Panc1 (cell line): ENCODE measurements around the gene NTNG1. TPM values are rescaled to one million over a fixed set of nuclear protein-coding genes. Genes with fewer than 3 reads are reported as not detected.

ENCODE experiments used
- ATAC-seq: fragments of 200-7000 bp; cut with Tn5 transposase; 2 replicates; pipeline ENCODE4 v1.9.1; 2020; ENCODE audit warnings: mild to moderate bottlenecking, moderate library complexity
- BruUV-seq: library from RNA; stranded (reverse); fragments of 400-500 nt; replicated peaks from 2 replicates; lab custom pipeline; 2021; lab: Mats Ljungman, UMichigan
- CTCF ChIA-PET: fragments of 300-600 bp; sonication (Branson Sonifier 250); formaldehyde crosslinking; loops from one replicate; lab custom pipeline; 2022; ENCODE audit warnings: antibody characterized with exemption; lab: Charles Lee
- POLR2A ChIA-PET: fragments of 300-600 bp; sonication (Branson Sonifier 250); formaldehyde crosslinking; loops from one replicate; lab custom pipeline; 2022; ENCODE audit warnings: antibody characterized with exemption; lab: Charles Lee
- DNase-seq: peaks from one replicate; pipeline ENCODE4 v3.0.0-alpha.2; 2010; ENCODE audit warnings: low read depth, low spot score
- H3K27ac ChIP-seq: 2 replicates; pipeline ENCODE4 v1.5.1; 2011; ENCODE audit warnings: mild to moderate bottlenecking, low read length, inconsistent platforms
- H3K27me3 ChIP-seq: fragments of 200-500 bp; sonication (Bioruptor generic); 2 replicates; pipeline ENCODE4 v1.6.0; 2014; ENCODE audit warnings: low read length, inconsistent platforms; ENCODE audit not compliant: control insufficient read depth, insufficient read depth
- H3K36me3 ChIP-seq: fragments of 200-500 bp; sonication (Bioruptor generic); 2 replicates; pipeline ENCODE4 v1.5.1; 2014; ENCODE audit warnings: inconsistent platforms, mild to moderate bottlenecking, low read length, moderate library complexity; ENCODE audit not compliant: control insufficient read depth, insufficient read depth
- H3K4me1 ChIP-seq: 2 replicates; pipeline ENCODE4 v1.5.1; 2011; ENCODE audit warnings: inconsistent platforms, mild to moderate bottlenecking, low read length, moderate library complexity; ENCODE audit not compliant: control insufficient read depth, insufficient read depth
- H3K4me3 ChIP-seq, 2 experiments: 2 replicates each; pipeline ENCODE4 v1.5.1; 2011 to 2012; ENCODE audit warnings: low read depth in 2 of 2, low read length in 2 of 2, mild to moderate bottlenecking in 2 of 2, inconsistent platforms in 1 of 2, moderate library complexity in 1 of 2
- H3K9me3 ChIP-seq: fragments of 200-500 bp; sonication (Bioruptor generic); 2 replicates; pipeline ENCODE4 v1.5.1; 2014; ENCODE audit warnings: low read depth, mild to moderate bottlenecking, inconsistent platforms, low read length, moderate library complexity; ENCODE audit not compliant: control insufficient read depth, insufficient read depth
- POLR2AphosphoS5 ChIP-seq: IDR thresholded peaks from 2 replicates; pipeline ENCODE4 v1.6.1; 2012; ENCODE audit warnings: mild to moderate bottlenecking, low read depth, low read length, moderate library complexity
- SIN3A ChIP-seq: IDR thresholded peaks from 2 replicates; pipeline ENCODE4 v1.6.1; 2012; ENCODE audit warnings: low read depth, mild to moderate bottlenecking, low read length, moderate library complexity, borderline replicate concordance; ENCODE audit not compliant: insufficient read depth
- TCF7L2 ChIP-seq: IDR thresholded peaks from 2 replicates; pipeline ENCODE4 v1.6.1; 2011; ENCODE audit warnings: mild to moderate bottlenecking, low read depth, low read length, inconsistent platforms
- in situ Hi-C: cut with HindIII; loops from 2 replicates; pipeline ENCODE4 v1.10.0; 2016; ENCODE audit warnings: low sequenced_read_pairs, low pct_unique_long_range_greater_than_20kb
- intact Hi-C: fragments of 100-400 bp; cut with micrococcal nuclease; formaldehyde crosslinking; loops from one replicate; pipeline ENCODE4 v1.10.0; 2022; ENCODE audit not compliant: unreplicated experiment
- total RNA-seq: library from RNA; stranded (reverse); gene quantifications from one replicate; pipeline ENCODE4 v1.2.1, GENCODE V29; 2021; ENCODE audit not compliant: unreplicated experiment
- TF ChIP-seq, protein P1 (sequence below): fragments of 450-650 bp; IDR thresholded peaks from 2 replicates; pipeline ENCODE4 v1.5.1; 2017; ENCODE audit warnings: mild to moderate bottlenecking
- TF ChIP-seq, protein P2 (sequence below), 2 experiments: IDR thresholded peaks; 2 replicates each; pipeline ENCODE4 v1.6.1; 2011 to 2012; ENCODE audit warnings: low read depth in 2 of 2, control low read depth in 1 of 2, low read length in 1 of 2, mild to moderate bottlenecking in 1 of 2, moderate library complexity in 1 of 2; ENCODE audit not compliant: insufficient read depth in 1 of 2

NTNG1 gene
- total RNA-seq, 1 experiment from 2014 or later, result 0.13 TPM

DNA sequence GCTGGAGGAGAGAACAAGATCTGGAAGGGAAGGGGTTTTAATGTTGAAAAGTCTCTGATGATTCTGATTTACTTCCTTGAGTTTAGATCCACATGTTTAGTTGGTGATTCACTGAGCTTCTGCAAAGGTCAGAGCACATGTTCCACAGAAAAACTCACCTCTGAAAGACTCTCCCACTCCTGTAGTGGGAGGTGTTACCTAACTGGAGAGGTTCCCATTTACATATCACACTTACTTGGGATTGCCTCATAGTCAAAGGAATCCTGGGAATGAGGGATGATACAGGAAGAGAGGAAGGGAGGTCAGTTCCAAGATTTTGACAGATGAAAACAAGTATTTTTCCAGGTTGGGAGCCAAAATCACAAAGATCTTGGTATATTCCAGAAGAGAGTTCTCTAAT is 2.7 kb upstream of the NTNG1 start:
- H3K27ac ChIP-seq, result no peak overlapping the region
- CTCF ChIA-PET, result no interaction called here

DNA sequence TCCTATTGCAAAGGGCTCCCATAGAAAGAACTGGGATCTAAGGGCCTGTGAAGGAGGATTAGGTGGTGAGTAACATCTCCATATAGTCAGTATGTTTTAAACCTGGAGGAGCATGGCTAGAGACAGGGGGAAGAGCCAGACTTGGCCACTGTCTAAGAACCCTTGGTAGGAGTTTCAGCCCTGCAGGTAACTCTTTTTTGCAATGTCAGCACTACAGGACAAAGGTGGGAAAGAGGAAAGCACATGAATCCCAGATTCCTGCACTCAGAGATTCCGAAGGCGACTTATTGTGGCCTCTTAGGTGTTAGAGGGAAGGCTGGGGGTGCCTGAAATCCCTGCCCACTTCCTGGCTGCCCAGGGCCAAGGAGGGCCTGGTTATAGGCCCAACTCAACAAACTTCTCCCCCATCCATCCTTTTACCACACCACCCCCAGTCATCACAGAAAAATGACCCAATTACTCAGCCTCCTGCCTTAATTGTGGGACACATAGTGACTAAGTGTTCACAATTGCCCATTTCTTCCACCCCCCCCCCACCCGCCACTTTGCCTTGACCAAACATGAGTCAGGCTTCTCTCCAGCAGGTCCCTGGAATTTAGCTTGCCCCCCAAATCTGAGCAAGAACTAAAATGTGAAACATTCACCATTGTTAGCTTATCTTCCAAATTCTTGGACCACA is 1.9 kb upstream of the NTNG1 start:
- Histone ChIP-seq H3K4me1 (peaks cover 3% of the 10 kb centered on the region; the same call in 1 of the 2 replicates), H3K27me3 (no peaks in the 10 kb centered on the region), H3K9me3 (no peaks in the 10 kb centered on the region), H3K27ac (no peak overlapping the region), H3K36me3 (no peaks in the 10 kb centered on the region), H3K4me3 (no peak overlapping the region)
- TF ChIP-seq, protein P1, sequence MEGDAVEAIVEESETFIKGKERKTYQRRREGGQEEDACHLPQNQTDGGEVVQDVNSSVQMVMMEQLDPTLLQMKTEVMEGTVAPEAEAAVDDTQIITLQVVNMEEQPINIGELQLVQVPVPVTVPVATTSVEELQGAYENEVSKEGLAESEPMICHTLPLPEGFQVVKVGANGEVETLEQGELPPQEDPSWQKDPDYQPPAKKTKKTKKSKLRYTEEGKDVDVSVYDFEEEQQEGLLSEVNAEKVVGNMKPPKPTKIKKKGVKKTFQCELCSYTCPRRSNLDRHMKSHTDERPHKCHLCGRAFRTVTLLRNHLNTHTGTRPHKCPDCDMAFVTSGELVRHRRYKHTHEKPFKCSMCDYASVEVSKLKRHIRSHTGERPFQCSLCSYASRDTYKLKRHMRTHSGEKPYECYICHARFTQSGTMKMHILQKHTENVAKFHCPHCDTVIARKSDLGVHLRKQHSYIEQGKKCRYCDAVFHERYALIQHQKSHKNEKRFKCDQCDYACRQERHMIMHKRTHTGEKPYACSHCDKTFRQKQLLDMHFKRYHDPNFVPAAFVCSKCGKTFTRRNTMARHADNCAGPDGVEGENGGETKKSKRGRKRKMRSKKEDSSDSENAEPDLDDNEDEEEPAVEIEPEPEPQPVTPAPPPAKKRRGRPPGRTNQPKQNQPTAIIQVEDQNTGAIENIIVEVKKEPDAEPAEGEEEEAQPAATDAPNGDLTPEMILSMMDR, result no peak
- TF ChIP-seq, protein P2, sequence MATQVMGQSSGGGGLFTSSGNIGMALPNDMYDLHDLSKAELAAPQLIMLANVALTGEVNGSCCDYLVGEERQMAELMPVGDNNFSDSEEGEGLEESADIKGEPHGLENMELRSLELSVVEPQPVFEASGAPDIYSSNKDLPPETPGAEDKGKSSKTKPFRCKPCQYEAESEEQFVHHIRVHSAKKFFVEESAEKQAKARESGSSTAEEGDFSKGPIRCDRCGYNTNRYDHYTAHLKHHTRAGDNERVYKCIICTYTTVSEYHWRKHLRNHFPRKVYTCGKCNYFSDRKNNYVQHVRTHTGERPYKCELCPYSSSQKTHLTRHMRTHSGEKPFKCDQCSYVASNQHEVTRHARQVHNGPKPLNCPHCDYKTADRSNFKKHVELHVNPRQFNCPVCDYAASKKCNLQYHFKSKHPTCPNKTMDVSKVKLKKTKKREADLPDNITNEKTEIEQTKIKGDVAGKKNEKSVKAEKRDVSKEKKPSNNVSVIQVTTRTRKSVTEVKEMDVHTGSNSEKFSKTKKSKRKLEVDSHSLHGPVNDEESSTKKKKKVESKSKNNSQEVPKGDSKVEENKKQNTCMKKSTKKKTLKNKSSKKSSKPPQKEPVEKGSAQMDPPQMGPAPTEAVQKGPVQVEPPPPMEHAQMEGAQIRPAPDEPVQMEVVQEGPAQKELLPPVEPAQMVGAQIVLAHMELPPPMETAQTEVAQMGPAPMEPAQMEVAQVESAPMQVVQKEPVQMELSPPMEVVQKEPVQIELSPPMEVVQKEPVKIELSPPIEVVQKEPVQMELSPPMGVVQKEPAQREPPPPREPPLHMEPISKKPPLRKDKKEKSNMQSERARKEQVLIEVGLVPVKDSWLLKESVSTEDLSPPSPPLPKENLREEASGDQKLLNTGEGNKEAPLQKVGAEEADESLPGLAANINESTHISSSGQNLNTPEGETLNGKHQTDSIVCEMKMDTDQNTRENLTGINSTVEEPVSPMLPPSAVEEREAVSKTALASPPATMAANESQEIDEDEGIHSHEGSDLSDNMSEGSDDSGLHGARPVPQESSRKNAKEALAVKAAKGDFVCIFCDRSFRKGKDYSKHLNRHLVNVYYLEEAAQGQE (IDR thresholded peaks at IDR 0.05; ENCODE audit: insufficient read depth in 1 of 2, low read depth in 2 of 2, low read length in 1 of 2), result no peak
- TF ChIP-seq SIN3A, result no peak
- ATAC-seq (no peak), DNase-seq (no peak)
- ChIA-PET CTCF (no interaction called here), POLR2A (no interaction called here)
- BruUV-seq, result no TSS peak
- in situ Hi-C loops, result no loop called here
- intact Hi-C loops, result no loop called here

More for the DNA sequence above, 2.7 kb upstream of the NTNG1 start:
- DNase-seq (no peak), ATAC-seq (no peak)
- intact Hi-C loops (no loop called here), in situ Hi-C loops (no loop called here)
- Histone ChIP-seq H3K4me3 (no peak overlapping the region), H3K27me3 (no peaks in the 10 kb centered on the region), H3K4me1 (peaks cover 3% of the 10 kb centered on the region; the same call in 1 of the 2 replicates), H3K36me3 (no peaks in the 10 kb centered on the region), H3K9me3 (no peaks in the 10 kb centered on the region)
- TF ChIP-seq TCF7L2 (no peak), SIN3A (no peak), POLR2AphosphoS5 (no peak)
- TF ChIP-seq, protein P1, result no peak
- TF ChIP-seq, protein P2 (IDR thresholded peaks at IDR 0.05; ENCODE audit: insufficient read depth in 1 of 2, low read depth in 2 of 2, low read length in 1 of 2), result no peak
- BruUV-seq, result no TSS peak
- POLR2A ChIA-PET, result no interaction called here
